ENCODE measurements around the gene LOXL1.
A peak's percentile ranks its signal among the peaks of the same experiment; 100 is the strongest.

LOXL1 gene

DNA sequence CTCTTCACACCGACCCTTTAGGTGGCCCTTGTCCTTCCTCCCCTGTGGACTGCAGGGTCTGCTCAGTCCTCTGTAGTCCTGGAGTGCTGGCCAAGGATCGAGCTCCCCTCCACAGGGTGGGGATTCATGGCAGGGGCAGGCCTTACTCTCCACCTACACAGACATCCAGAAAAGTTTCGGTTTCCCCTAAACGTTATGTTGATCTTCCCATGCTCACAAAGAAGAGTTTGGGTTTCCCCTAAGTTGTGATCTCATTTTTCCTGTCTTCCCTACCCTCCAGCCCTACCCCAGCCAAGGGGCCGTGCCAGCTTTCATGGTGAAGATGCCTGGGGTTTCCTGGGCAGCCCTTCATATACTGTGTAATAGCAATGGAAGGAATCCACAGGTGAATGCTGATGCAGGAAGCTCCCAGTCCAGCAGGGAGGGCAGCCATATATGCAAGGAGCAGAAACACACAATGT is 55.5 kb downstream of the LOXL1 start:
- DNase-seq (ENCODE audit: low read depth): peak; percentile 31

DNA sequence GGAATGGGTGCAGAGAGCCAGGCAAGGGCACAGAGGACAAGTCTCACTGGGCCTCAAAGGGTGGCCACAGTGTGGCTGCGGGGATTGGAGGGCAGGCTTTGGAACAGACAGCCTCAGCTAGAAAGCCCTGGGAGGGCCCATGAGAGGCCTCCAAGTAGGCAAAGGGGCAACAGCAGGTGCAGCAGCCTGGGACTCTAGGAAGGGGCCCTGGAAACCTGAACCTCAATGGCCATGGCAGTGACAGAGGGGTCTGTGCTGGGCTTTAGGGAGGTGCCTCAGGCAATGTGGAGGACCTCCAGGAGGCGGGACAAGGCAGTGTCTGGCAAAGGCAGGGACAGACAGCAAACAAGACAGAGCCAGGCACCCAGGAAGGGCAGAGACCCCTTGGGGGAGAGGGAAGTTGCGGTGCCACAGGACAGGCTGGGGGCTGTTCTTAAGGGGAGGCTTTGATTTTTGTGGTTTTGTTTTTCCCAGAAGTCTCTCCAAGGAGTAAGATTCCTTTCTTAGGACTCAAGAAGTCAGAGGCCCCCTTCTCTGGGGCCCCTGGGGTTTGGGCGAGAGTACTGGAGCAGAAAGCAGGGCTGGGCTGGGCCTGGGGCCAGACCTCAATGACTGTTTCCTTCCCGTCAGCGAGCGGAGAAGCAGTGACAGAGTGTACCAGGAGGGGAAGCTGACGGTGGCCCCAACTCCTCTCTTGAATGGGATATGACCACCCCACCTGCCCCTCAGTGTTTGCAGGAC is 56.1 kb downstream of the LOXL1 start:
- peak; percentile 95 for DNase-seq (ENCODE audit: low read depth)

DNA sequence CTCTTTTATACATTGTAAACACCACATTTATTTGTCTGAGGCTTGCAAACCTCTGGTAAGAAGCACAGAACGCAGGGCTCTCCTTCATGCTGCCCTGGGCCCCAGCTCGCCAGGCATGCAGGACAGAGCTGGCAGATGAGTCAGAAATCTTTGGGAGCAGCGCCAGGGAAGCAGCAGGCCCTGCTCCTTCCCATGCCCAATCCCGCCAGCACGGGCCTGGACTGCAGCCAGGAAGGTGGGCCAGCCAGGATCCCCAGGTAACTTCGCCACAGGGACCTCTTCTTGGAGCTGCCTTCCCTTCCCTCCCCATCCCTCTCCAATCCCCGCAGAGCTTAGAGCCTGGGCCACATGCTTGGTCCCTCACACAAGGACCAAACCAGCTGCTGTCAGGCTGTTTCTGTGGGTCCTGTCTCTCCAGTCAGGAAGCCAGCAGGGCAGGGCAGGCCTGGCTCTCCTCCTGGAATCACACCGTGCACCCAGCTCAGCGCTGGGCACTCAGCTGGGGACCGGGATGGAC is 57.0 kb downstream of the LOXL1 start:
- peak; percentile 90 for DNase-seq (ENCODE audit: low read depth)

DNA sequence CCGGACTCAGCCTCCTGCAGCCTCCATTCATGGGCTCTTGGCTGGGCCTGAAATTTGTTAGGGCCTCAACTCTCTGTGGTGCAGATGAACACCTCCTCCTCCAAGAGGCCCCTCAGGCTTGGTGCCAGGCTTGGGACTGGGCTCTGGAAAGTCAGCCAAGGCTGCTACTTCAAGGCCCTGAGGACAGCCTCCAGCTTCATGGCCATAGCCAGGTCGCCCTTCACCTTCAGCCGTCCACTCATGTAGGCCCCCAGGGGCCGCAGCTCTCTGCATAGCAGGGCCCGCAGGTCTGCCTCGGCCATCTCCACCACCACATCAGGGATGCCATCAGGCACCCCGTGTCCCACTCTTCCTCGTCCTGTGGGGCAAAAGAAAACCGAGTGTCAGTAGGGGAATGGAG is 57.5 kb downstream of the LOXL1 start:
- DNase-seq (ENCODE audit: low read depth): no peak

DNA sequence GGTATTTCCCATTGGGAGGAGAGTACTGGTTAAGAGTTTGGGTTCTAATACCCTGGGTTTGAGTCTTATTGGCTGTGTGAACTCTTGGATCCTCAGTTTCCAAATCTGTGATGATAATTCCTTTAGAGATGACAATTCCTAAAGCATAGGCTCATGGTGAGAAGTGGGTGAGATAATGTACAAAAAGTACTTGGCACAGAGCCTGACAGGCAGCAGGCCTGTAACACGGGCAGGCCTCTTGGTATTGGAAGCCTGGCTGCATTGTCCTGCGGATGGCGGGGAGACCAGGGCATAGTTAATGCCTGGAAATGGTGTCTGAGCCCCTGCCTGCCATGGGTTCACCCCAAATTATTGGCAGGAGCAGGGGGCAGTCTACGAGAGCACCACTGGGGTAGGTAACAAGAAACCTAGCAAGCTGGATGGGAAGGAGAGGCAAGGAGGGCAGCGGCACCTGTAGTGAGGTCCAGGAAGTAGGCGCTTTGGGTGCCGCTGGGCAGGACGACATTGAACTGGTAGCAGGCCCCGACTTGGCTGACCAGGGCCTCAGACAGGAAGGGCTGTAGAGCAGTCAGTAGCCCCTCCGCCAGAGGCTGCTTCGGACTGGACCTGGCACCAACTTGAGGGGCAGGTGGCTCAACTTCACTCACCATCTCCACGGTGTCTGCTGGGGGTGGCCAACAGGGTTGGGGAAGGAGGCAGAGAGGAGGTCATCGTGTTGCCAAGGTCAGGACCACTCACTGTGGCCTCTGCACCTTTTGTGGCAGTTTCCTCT is 58.1 kb downstream of the LOXL1 start:
- peak; percentile 55 for DNase-seq (ENCODE audit: low read depth)

DNA sequence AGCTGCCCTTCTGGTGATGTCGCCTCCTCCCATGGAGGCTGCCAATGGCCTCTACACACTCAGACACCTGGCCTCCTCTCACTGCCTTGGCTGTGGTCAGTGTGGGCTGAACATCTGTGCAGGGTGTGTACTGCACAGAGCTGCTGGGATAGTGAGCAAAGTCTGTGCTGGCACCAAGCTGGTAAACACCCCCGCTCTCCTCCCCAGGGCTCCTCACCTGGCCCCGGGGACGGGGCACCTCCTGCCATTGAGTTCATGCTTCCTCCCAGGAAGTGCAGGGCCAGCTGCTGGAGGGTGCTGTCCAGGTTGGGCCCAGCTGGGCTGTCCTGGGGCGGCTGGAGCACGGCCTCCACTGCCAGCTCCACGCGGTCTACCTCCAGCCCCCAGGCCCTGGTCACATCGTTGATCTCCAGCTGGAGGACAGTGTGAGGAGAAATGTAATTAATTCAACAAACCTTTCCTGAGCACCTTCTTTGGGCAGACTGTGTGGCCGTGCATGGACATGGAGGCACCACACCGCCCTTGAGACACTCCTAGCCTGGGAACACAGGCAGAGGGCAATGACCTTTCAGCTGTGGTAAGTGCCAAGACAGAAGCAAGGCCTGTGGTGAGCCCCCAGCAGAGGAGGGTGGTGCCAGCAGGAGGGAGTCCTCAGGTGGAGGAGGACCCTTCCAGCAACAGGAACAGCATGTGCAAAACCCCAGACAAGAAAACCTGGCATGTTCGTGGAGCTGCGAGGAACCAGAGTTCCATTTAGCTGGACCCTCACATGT is 59.0 kb downstream of the LOXL1 start:
- peak; percentile 60 for DNase-seq (ENCODE audit: low read depth)

DNA sequence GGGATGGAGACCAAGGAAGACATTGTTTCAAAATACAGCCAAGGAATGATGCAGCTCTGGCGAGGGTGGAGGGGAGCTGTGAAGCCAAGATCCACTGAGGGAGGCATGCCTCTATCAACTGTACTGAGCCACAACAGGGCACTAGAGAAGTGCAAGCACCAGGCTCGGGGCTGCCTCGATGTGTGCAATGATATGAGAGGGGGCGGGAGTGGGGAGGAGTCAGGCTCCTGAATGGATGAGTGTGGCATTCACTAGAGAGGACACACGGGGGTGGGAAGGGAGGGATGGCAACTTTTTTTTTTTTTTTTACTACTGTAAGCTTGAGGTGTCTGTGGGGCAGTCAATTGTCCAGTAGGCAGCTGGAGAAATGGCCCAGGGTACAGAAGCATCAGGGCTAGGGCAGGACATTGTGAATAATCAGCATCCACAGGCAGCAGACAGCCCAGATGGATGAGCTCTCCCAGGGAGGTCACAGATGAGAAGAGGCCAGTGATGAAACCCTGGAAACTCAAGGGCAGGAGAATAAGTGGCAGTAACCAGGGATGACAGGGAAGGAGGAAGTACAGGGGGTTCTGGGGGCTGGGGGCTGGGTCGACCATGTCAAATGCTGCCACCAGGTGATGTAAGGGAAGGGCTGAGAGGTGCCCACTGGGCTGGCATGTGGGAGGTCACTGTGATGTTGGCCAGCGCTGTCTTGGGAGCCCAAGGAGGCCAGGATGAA is 60.0 kb downstream of the LOXL1 start:
- DNase-seq (ENCODE audit: low read depth): peak; percentile 55

DNA sequence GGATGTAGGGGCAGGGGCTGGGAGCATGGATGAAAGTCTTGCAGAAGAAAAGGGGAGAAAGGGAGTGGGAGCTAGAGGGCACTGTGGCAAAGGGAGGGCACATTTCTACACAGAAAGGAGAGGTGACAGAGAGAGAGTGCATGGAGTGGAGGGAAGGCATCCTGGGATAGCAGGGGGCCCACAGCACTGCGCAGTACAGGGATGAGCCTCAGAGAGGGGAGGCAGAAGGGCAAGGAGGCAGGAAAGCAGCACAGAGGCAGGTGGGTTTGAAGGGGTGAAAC is 60.5 kb downstream of the LOXL1 start:
- DNase-seq (ENCODE audit: low read depth): no peak

DNA sequence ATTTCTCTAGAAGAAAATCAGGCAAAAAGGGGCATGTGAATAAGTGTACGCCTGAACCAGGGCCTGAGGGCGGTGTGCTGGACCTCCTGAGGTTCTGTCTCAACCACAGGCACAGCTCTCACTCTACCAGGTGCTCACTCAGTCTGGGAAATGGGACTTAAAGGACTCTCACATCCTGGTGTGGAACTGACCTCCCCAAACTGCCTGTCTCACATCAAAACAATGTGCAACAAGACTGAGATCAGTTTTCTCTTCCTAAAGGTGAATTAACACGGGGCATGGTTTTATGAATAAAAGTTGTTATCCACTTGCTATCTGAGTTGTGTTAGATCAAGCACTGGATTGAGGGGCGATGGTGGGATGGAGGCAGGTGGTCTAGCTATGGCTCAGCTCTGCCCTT is 61.0 kb downstream of the LOXL1 start:
- DNase-seq (ENCODE audit: low read depth): no peak

DNA sequence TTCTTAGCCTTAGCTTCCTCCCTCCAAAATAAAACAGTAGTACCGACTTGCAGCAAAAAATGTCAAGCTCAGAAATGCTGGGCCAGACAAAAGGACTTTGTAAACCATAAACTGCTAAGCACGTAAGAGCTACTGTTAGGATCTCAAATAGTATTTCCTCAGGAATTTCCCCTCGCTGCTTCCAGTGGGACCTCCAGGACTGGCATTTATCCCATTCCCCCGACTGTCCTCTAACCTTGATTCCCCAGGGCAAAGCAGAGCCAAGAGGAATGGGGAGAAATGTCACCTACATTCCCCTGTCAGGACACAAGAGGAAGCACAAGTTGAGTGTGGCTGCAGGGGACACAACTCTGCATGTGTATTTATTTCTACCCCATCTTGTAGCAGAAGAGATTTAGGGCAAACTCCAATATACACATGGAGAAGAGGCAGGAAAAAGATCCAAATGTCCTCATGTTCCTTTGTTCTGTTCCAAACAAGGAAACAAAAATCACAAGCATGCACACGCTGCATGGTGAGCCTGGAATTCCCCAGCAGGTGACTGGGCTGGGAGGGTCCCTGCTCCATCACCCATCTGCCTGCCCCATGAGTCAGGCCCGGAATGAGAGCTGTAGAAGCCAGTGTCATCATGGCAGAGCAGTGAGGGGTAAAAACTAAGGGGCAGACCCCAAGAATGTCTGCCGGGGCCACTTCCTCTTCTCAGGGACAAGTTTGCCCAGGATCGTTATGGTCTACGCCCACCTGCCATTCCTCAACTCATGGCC is 61.6 kb downstream of the LOXL1 start:
- DNase-seq (ENCODE audit: low read depth): no peak

DNA sequence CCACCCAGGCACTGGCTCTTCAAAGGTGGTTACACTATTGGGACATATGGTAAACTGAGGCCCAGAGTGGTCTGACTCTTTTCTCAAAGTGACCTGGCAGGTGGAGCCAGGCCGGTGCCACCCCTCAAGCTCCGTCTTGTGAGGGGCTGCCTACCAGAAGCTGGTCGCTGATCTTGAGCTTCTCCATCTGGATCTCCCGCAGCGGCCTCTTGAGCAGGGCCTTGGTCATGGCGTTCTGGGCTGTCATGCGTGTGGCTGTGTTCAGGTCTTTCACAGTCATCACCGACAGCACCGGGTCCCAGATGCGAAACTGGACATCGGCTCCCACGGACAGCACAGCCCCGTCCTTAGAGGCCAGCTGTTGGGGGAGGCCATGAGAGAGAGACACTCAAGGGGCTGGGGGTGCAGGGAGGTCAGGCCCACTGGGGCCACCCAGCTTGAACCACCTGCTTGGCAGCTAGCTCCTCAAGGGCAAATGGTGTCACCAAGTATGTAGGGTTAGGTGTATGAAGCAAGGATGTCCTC is 62.2 kb downstream of the LOXL1 start:
- DNase-seq (ENCODE audit: low read depth): no peak

DNA sequence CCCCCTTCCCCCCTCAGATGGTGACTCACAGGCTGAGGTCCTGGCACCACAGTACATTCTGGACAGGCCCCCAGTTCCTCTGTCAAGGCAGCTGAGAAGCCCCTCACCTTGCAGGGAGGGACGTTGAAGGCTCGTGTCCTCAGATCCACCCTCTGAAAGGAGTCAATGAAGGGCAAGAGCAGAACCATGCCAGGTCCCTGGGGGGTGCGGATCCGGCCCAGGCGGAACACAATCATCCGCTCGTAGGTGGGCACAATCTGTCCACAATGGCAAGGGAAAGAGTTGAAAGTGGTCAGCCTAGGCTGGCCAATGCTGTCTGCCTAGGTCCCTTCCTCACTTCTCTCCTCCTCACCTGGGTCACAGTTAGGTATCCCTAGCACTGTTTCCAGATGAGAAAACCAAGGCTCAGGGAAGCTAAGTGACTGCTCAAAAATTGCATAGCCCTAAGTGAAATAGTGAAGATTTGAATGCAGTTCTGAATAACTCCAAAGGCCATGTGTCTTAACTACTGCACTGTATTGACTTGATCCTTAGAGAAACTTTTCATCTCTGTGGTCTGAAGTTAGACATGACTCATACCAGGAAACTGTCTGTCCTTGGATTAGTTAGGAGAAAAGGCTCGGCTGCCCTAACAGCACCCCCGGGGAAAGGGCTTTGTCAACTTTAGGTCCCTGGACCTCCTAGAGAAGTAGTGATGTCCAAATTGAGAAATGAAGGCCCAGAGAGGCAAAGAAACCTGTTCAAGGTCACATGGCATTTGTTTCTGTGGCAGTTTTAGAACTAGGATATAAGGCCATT is 62.9 kb downstream of the LOXL1 start:
- DNase-seq (ENCODE audit: low read depth): peak; percentile 93

DNA sequence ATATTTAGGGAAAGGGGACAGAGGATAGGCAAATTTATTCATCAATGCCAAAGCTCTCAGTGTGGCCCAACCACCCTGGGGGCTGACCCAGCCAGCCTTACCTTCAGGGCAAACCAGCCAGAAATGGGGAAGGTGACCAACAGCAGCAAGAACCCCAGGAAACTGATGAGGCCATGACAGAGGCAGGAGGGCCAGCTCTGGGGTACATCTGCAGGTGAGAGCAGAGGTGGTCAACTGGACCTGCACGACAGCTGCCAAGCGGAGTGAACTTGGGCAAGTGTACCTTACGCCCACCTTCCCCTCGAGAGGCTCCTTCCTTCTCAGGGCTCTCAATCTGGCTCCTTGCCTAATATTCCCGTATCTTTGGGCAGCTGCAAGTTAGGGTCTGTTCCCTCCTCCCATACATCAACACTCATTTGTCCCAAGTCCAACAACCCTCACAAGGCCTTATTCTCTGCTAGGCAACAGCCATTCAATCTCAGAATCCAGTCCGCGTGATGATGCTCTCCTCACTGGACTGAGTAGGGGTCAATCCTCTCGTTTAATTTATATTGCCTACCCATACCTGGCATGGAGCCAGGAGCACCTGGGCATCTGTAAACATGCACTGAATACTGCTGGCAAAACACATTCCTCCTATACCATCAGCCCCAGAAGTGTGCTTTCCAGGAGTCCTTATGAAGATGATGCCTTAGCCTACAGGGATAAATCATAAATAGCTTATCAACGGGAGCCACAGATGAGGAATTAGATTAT is 64.2 kb downstream of the LOXL1 start:
- no peak for DNase-seq (ENCODE audit: low read depth)

DNA sequence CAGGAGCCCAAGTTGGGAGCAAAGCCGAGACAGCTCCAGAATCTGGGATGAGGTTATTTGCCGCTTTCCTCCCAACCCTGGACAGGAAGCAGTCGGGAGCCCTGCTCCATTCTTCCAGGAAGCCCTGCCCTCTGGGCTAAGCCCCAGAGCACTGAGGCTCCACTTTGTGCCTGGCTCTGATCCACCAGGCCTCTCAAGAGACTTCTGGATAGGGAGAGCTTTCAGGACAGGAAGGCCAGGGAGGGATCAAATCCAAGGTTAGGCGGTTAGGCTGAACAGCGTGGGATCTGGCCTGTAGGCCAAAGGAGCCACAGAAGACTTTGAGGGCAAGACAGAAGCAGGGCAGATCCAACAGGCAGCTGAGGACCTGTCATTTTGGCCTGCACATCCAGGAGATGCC is 65.0 kb downstream of the LOXL1 start:
- peak; percentile 78 for DNase-seq (ENCODE audit: low read depth)

DNA sequence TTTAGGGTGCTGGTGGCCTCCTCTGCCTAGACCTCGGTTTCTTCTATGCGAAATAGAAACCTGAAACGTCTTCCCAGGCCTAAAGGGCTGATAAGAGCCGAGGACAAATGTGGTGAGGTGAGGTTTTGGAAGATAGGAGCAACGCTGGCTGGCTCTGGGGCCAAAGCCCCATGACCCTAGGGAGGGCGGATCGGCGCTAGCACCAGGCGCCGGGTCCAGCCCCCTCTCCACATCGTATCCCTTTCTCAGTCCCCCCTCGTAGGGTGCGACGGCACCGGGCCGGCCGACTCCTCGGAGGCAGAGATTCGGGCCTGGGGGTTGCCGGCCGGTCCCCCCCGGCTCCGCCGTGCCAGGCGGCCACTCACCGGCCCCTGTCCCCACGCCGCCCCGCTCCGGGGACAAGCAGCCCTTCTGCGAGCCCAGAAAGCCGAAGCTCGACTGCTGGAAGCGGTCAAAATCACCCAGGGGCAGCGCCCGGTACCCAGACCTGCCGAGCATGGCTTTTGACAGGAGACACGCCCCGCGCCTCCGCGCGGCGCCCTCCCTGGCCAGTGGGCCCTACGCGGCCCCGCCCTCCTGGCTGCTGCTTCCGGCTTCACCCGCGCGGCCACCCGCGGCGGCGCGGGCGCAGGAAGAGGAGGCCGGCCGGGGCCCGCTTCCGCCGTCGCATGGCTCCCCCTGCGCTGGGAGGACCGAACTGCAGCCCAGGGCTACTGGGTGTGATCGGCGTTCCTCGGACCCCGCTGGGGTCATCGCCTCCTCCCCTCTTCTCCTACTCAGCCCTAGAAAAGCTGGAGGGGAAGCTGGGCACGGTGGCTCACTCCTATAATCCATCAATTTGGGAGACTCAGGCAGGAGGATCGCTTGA is 65.7 kb downstream of the LOXL1 start, which contains the start of gene STOML1:
STOML1 (minus strand) TSS at position 570 of the 868 bp plus-strand sequence; CDS start at position 498, 72 bp downstream.
- DNase-seq (ENCODE audit: low read depth): peak; percentile 91

DNA sequence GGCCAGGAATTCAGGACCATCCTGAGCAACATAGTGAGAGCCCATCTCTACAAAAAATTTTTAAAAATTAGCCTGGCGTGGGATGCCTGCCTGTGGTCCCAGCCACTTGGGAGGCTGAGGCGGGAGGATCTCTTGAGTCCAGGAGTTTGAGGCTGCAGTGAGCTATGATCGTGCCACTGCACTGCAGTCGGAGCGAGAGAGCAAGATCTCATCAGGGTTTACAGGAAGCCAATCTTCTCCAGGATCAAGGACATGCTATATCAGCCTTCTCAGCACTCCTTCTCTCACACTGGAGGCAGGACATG is 66.3 kb downstream of the LOXL1 start:
- DNase-seq (ENCODE audit: low read depth): no peak

DNA sequence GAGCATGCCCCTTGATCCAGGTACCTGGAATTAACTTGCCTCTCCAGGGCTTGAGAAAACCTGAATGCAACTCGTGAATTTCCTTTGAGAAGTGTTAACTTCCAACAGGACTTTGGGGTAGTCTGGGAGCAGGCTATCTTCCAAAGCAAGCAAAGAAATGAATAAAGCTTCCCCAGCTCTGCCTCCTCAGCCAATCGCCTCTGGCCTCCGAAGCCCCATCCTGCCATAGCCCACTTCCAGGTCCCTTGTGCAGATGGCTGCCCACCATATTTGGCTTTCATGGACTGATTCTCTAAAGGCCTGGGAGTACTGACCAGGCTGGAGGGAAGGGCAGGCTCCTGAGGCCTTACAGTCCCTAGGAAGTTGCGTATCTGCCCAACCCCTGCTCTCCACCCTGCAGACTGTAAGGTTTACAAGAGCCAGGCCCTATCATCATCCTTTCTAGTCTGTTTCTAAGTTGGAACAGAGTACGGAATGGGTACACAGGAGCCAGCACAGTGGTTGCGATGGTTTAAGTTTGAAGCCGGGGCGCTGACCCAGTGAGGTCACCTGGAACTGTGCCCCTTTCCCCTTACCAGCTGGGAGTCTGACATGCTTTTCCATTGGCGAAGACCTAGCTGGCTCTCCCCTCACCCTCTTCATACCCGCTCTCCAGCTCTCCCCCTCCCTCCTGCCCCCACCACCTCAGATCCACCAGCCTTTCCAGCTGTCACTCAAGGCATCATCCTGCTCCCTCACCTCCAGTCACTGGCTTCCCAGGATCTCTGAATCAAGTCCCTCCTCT is 67.1 kb downstream of the LOXL1 start:
- DNase-seq (ENCODE audit: low read depth): no peak

DNA sequence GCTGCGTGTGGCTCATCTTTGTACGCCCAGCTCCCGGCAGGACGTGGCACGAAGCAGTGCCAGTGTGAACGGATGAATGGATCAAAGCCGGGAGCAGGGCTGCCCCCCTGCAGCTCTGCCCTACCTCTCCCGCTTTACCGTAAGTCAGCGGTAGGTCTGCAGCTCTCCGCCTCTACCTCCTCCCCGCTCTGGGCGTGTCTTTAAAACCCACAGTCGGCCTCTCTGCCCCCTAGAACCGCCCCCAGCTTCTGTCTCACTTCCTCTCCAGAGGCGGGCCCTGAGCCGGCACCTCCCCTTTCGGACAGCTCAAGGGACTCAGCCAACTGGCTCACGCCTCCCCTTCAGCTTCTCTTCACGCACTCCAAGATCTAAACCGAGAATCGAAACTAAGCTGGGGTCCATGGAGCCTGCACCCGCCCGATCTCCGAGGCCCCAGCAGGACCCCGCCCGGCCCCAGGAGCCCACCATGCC is 68.2 kb downstream of the LOXL1 start, which contains the start of gene PML:
PML (plus strand) TSS at position 304 of the 471 bp plus-strand sequence; CDS start at position 401, 97 bp downstream.
- peak; percentile 93 for DNase-seq (ENCODE audit: low read depth)
